Endothelial cell of hepatic sinusoid (primary cell): Measurements from ENCODE around the gene SET.

Experiments used
- in situ Hi-C: cut with HindIII; loops from 2 replicates; pipeline ENCODE4 v1.10.0; 2017; ENCODE audit warnings: low sequenced_read_pairs

SET gene

DNA sequence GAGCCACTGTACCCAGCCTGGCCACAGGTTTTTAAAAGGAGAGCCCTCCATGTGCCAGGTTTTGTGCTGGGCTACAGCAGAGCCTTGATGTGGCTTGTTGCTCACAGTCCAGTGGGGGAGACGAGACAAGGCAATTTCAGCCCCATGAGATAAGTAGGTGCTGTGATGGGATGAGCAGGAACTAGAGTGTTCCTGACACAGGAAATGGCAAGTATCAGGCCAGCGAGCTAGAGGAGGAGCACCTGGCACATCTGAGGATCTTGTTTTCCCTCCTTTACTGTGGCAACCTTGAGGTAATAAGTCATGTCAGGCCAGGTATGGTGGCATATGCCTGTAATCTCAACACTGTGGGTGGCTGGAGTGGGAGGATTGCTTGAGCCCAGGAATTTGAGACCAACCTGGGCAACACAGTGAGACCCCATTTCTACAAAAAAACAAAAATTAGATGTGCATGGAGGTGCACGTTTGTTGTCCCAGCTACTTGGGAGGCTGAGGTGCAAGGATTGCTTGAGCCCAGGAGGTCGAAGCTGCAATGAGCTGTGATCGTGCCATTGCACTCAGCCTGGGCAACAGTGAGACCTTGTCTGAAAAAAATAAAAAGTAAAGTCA lies 38.7 kb downstream of the SET start:
- in situ Hi-C loops = loop anchor here (5.0 kb wide), 2 partner anchors 35 to 80 kb away; no protein-coding TSS in a partner anchor

DNA sequence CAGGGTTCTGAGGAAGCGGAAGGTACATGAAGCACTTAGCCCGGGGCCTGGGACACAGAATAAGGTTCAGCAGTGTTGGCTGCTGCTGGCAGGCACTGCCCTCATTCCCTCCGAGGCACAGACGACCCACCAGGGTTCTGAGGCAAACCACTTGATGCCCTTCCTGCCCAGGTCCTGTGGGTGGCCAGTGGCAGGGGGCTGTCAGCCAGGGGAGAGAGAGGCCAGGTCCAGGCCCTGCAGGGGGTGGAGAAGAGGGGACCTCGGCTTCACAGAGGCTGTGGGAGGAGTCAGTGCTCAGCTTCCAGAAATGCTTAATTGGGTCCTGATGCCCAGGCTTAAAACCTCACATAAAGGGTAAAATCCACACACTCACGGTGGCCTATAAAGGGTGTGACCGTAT lies 39.3 kb downstream of the SET start:
- in situ Hi-C loops = loop anchor here (5.0 kb wide), 2 partner anchors 36 to 79 kb away; no protein-coding TSS in a partner anchor

DNA sequence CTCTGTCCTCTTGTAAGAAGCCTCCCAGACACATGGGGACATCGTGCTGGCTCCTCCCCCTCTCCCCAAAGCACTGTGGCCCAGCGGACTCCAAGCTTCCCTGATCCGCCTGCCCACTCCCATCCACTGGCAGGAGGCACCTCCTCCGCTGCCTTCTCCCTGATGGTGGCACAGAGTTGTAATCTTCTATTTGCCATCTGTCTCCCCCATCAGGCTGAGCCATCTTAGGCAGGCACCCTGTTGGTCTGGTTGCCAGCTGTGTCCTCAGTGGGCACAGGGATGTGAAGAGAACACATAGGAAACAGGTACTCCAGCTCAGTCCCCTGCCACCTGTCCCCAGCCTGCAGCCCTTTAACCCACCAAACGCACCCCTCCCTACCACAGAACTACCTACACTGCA lies 40.3 kb downstream of the SET start:
- in situ Hi-C loops = loop anchor here (5.0 kb wide), 2 partner anchors 37 to 78 kb away; no protein-coding TSS in a partner anchor

DNA sequence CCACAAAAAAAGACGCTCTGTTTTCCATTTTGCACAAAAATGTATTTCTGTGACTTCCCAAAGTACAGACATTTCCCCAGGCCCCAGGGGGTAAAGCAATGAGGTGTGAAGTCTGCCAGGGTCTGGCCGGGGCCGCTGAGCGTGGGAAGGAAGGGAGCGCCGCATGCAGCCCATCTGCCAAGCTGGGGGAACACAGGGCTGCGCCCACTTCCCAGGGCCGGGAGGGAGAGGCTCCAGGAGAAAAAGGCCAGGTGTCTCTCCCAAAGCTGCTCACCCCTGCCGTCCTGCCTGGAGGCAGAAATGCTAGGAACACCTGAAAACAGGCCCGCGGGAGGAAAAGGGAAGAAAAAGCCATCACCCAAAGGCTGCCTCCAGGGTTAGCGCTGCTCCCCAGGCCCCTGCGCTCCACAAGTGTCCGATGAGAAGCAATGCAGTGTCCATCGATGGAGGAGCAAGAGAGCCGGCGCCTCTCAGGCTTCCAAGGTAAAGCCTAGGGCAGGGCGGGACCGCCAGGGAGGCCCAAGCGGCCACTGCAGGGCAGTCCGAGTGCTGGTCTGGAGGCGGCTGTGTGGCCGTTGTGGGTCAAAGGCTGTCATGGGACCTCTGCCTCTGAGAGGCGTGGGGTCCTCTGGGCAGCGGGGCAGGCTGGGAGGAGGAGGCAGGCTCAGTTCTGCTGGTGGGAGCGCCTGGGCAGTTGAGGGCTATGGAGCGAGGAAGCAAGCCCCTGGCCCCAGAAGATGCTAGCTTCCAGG lies 40.9 kb downstream of the SET start:
- in situ Hi-C loops = loop anchor here (5.0 kb wide), 2 partner anchors 38 to 77 kb away; no protein-coding TSS in a partner anchor

DNA sequence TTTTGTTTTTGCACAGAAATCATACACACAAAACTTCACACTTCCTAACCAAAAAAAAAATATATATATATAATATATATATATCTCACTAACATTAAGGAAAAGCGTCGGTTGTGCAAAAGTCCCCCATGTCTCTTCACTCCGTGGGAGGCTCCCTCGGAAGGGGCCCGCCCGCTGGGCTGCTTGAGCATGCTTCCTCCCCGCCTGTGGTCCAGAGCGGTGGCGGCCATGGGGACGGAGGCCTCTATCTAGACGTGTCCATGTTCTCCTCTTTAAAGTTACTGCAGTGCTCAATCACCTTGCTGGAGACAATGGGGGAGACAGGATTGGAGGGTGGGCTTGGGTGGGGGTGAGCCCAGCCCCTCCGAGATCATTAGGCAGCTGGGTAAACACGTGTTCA lies 42.1 kb downstream of the SET start:
- in situ Hi-C loops = no loop called here

DNA sequence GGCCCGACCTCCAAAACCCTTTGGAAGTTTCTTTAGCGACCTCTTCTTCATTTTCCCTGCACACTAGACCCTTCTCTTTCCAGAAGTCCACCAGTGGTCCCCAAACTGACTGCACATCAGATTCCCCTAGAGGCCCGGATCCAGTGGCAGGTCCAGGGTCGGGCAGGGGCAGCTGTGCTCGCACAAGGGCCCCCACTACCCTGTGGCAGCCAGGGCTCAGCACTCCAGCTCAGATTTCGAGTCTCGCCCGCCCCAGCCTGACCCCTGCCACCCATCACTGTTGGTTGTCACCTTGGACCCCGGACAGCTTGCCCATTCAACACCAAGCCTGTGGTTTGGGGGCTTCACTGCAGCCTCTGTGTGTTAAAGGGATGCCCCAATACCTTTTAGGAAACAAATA lies 42.7 kb downstream of the SET start:
- in situ Hi-C loops = no loop called here

DNA sequence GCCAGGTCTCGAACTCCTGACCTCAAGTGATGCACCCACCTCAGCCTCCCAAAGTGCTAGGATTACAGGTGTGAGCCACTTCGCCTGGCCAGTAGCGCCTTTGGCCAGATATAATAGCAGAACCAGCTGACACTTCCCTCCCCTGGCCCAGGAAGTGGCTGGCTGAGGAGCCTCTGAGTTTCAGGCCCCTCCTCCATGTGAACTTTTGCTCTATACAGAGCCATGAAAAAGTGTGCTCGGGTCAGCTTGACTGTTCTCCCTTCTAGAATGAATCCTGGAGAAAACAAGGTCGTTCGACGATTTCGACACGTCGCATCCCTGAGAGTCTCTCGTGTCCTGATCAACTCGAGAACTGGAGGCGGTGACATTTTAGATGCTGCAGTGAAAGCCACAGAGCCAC lies 43.6 kb downstream of the SET start:
- in situ Hi-C loops = no loop called here

DNA sequence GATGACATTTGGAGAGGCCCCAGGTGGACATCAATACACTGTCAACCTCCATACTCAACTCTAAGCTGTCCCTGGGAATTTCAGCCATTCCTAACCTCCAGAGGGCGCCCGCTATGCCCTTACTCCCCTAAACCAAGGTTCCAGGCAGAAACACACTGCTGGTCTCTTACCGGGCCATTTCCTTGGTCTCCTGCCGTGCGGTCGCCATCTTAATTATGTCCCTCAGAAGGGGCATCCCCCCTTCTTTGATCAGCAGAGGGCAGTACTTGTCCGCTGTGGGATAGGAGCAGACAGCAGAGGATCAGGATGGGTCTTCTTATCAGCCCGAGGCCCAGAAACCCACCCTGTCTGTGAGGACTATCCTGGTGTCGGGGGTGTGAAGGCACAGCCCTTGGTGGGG lies 44.2 kb downstream of the SET start:
- in situ Hi-C loops = no loop called here

DNA sequence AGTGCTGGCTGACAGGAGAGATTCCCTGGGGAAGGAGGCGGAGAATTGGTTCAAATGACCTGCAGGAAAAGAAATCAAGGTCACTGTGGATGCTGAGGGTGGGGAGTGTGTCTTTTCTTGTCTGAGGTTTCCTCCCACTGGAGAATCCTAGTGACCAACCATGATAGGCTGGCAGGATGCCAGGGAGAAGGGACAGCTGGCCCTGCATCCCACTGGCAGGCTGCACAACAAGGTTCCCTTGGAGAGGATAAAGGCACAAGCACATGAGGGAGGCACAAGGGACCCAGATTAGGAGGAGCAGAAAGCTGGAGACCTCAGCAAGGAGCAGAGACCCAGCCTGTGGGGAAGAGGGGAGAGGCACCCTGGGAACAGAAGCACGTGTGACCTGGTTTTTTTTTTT lies 46.4 kb downstream of the SET start:
- in situ Hi-C loops = no loop called here

DNA sequence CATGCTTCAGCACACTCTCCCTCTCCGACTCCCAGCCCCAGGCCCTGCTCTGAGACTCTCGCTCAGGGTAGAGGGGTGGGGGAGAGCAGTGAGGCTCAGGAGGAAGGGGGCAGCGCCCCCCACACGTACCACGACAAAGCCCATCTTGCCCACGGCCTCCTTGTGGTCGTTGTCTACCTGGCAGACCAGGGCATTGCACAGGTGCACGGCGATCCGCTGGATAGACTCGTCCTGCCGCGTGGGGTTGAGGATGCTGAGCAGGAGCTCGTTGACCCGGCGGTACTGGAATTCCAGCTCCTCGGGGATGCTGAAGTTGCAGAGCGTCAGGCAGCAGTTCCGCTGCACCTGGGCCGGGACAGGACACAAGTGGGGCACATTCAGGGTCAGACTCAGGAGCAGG lies 53.4 kb downstream of the SET start:
- in situ Hi-C loops = no loop called here

DNA sequence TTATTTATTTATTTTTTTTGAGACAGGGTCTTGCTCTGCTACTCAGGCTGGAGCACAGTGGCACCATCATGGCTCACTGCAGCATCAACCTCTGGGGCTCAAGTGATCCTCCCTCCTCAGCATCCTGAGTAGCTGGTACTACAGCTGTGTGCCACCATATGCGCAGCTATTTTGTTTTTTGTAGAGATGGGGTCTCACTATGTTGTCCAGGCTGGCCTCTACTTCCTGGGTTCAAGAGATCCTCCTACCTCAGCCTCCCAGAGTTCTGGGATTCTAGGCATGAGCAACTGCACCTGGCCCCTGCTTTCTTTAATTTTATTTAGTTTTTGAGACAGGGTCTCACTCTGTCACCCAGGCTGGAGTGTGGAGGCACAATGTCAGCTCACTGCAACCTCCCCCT lies 54.4 kb downstream of the SET start:
- in situ Hi-C loops = no loop called here
